ENCODE data around the gene GFY. TPM values are rescaled to one million over a fixed set of nuclear protein-coding genes. Genes with fewer than 3 reads are reported as not detected.

The GFY gene
- polyA plus RNA-seq, 1 experiment, result not detected

GRCh38 chr19:49407482-49408015, 17.6 kb upstream of the GFY start:
- Histone ChIP-seq H3K27me3 (ENCODE audit: control insufficient read depth, insufficient read depth, low read length) (peaks cover 22% of the 10 kb centered on the region), H3K27ac (ENCODE audit: low read depth, low read length) (no peak overlapping the region), H3K9me3 (ENCODE audit: control insufficient read depth, insufficient read depth, low read length) (no peaks in the 10 kb centered on the region), H3K4me3 (ENCODE audit: low read depth, low read length) (no peak overlapping the region)
- DNase-seq (ENCODE audit: low read depth, low spot score), result no peak
- ChIA-PET POLR2A (no interaction called here), CTCF (no interaction called here)
- no peak for TF ChIP-seq CTCF (IDR thresholded peaks at IDR 0.05; ENCODE audit: low read depth, low read length)

DNA sequence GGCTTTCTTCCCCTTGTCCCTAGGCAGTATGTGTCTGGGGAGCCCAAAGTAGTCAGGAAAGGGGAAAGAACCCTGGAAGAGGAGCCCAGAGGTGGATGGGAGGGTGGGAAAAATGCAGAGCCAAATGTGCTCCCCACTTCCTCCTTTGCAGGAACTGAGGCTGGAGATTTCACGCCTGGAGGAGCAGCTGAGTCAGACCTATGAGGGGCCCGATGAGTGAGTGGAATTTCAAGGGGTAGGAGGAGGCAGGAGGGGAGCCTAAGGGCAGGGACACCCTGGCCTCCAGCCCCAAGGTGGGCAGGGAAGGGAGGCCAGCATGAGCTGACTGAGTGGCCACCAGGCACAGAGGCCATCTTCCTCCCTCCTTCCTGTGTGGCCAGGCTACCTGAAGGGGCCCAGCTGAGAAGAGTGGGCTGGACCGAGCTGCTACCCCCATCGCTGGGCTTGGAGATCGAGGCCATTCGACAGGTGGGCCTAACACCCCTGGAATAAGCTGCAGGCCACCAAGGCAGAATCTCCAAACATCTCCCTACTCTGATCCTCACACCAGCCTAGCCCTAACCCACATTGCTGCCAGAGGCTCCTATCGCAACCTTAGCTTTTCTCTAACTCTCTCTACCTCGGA, 16.3 kb upstream of the GFY start:
- DNase-seq (ENCODE audit: low read depth, low spot score), result no peak
- Histone ChIP-seq H3K27me3 (ENCODE audit: control insufficient read depth, insufficient read depth, low read length) (peaks cover 22% of the 10 kb centered on the region), H3K27ac (ENCODE audit: low read depth, low read length) (no peak overlapping the region), H3K4me3 (ENCODE audit: low read depth, low read length) (no peak overlapping the region), H3K9me3 (ENCODE audit: control insufficient read depth, insufficient read depth, low read length) (no peaks in the 10 kb centered on the region)
- ChIA-PET CTCF (interaction anchor here (0.6 kb wide), 1 partner anchor 415 kb away, joined by 4 read pairs; the partner anchor contains the start of gene RUVBL2), POLR2A (no interaction called here)
- no peak for TF ChIP-seq CTCF (IDR thresholded peaks at IDR 0.05; ENCODE audit: low read depth, low read length)

DNA sequence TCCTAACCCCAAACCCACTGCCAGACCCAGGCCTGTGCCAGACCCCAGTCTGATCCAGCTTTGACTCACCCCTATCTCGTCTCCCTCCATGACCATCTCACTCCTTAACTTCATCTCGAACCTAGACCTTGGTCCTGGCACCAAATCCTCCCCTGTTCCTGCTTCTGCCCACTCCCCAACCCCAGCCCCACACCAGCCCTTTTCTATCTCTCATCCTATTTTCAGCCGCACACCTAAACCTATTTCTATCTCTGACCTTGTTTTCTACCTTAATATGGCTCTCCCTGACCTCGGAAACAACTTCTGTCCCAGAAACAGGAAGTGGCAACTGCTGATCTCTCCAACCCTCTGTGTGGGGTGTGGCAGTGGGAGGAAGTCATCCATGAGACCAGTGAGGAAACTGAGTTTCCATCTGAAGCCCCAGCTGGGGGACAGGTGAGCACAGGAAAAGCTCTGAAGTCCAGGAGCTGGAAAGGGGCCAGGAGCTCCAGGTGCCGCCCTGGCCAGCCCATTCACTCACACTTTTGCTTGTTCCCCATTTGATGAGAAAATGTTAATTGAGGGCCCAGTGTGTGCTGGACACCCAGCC, 15.7 kb upstream of the GFY start:
- no peak for DNase-seq (ENCODE audit: low read depth, low spot score)
- TF ChIP-seq CTCF (IDR thresholded peaks at IDR 0.05; ENCODE audit: low read depth, low read length), result no peak
- Histone ChIP-seq H3K27me3 (ENCODE audit: control insufficient read depth, insufficient read depth, low read length) (peaks cover 22% of the 10 kb centered on the region), H3K9me3 (ENCODE audit: control insufficient read depth, insufficient read depth, low read length) (no peaks in the 10 kb centered on the region), H3K4me3 (ENCODE audit: low read depth, low read length) (no peak overlapping the region), H3K27ac (ENCODE audit: low read depth, low read length) (no peak overlapping the region)
- ChIA-PET CTCF (no interaction called here), POLR2A (no interaction called here)

GRCh38 chr19:49411681-49412326, 13.4 kb upstream of the GFY start:
- CTCF ChIA-PET, result interaction anchor here (1.0 to 1.2 kb wide), 2 partner anchors 21 to 185 kb away, joined by 3 to 4 read pairs; no protein-coding TSS in a partner anchor
- Histone ChIP-seq H3K9me3 (ENCODE audit: control insufficient read depth, insufficient read depth, low read length) (no peaks in the 10 kb centered on the region), H3K27me3 (ENCODE audit: control insufficient read depth, insufficient read depth, low read length) (peaks cover 28% of the 10 kb centered on the region), H3K4me3 (ENCODE audit: low read depth, low read length) (no peak overlapping the region), H3K27ac (ENCODE audit: low read depth, low read length) (no peak overlapping the region)
- DNase-seq (ENCODE audit: low read depth, low spot score), result no peak
- POLR2A ChIA-PET, result no interaction called here
- TF ChIP-seq CTCF (IDR thresholded peaks at IDR 0.05; ENCODE audit: low read depth, low read length), result no peak

GRCh38 chr19:49413348-49413747, 11.8 kb upstream of the GFY start:
- ChIA-PET CTCF (no interaction called here), POLR2A (no interaction called here)
- TF ChIP-seq CTCF (IDR thresholded peaks at IDR 0.05; ENCODE audit: low read depth, low read length), result no peak
- no peak for DNase-seq (ENCODE audit: low read depth, low spot score)
- Histone ChIP-seq H3K27ac (ENCODE audit: low read depth, low read length) (no peak overlapping the region), H3K9me3 (ENCODE audit: control insufficient read depth, insufficient read depth, low read length) (no peaks in the 10 kb centered on the region), H3K4me3 (ENCODE audit: low read depth, low read length) (no peak overlapping the region), H3K27me3 (ENCODE audit: control insufficient read depth, insufficient read depth, low read length) (peaks cover 33% of the 10 kb centered on the region)
